ENCODE measurements around the gene STXBP6.

The STXBP6 gene

DNA sequence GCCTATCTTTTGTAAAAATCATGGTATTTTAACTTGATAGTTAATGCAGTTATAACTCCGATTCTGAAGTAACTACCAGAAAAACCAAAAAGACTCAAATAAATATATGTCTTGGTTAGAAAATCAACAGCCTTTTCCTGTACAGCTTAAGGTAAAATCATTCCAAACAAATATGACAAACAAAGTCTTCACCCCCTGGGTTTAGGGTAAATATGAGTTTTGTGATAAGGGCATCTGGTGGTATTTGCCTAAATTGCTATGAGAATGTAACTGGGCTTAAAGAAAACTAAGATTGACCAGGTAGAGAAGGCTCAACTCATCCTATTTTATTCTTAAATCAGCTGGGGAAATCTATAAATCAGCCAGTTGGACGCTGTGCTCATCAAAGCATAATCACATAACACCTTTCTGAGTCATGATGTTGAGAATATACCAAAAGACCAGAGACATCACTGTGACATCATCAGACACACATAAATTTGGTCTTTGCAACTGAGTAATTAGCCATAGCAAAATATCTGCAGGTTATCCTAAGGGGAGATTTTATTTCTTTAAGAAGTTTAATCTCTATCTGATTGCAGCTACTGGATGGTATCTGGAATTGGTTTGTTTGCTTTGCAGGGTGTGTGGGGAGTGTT is 133.9 kb downstream of the STXBP6 start:
- DNase-seq (ENCODE audit: low read depth) = no peak

DNA sequence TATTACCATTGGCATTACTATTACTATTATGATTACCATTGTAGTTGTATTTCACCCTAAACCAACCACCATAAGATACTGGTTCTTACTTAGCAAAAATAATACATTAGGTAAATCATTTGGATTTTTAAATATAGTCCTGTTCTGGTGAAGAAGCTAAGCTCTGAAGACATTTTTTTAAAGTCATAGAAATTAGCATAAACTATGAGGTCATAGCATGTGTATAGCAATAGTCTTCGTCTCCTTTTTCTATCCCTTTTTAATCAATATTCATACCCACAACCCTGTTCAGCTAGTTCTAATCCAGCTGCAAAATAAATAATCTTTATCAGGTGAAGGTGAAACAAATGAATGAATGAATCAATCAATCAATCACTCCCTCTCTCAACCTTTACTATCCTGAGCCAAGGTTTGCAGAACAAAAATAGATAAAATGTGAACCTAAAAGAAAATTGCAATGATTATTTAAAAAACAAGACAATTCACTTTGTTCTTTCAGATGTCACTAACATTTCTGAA is 134.5 kb downstream of the STXBP6 start:
- no peak for DNase-seq (ENCODE audit: low read depth)

DNA sequence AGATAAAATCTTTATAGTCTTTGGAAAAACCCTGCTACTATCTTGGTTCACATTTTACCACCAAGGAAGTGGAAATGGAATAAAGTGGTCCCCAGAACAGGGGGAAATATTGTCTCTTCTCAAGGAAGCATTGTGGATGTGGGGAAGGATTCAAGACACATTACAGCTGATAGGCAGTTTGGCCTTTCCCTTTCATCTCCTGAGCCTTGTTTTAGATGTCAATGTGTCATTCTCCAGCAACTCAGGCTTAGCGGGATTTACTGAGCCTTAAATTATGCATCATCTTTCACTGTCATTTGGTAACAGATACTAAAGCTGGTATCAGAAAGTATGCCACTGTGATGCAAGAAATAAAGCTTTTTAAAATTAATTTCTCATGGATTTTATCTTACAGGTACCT is 136.2 kb downstream of the STXBP6 start:
- no peak for DNase-seq (ENCODE audit: low read depth)

DNA sequence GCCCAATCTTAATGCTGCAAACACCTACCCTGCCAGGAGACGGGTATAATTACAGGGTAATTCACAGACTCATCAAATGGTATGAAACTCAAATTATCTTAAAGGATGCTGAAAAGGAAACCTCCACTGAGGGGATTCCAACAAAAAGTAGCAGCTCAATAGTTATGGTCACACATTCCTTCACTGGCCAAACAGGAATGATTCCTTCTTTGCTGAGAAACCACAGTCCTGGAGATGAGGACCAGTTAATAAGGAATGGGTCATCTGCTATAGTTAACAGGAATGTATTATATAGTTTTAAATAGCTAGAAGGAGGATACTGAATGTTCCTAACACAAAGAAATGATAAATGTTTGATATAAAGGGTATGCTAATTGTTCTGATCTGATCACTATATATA is 136.9 kb downstream of the STXBP6 start:
- DNase-seq (ENCODE audit: low read depth) = no peak

DNA sequence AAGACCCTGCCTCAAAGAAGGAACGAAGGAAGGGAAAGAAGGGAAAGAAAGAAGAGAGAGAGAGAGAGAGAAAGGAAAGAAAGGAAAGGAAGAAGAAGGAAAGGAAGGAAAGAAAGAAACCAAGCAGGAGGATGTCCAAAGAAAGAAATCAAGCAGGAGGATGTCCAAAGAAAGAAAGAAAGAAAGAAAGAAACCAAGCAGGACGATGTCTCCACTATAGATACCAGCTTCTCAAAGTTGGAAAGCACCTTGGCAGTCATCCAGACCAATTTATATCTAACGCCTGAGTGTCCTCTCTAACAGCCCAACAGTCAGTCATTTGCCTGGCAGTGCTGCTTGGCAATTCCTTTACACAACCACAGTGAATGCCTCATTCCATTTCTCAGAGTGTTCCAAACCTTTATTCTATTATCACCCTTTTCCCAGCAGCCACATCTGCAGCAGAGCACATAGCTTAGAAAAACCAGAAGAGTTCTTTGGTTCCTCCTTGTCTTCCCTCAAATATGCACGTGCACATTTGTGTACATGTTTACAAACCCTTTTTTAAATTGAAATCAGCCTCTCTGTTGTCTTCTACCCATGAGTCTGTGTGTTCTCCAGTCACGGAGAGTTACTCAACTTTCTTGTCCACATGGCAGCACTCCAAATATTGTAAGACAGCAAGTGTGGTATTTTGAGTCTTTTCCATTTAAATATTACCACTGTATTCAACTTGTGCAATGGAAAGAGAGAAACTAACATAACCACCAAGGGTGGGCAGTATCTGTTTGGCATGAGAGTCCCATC is 138.4 kb downstream of the STXBP6 start:
- DNase-seq (ENCODE audit: low read depth) = no peak

DNA sequence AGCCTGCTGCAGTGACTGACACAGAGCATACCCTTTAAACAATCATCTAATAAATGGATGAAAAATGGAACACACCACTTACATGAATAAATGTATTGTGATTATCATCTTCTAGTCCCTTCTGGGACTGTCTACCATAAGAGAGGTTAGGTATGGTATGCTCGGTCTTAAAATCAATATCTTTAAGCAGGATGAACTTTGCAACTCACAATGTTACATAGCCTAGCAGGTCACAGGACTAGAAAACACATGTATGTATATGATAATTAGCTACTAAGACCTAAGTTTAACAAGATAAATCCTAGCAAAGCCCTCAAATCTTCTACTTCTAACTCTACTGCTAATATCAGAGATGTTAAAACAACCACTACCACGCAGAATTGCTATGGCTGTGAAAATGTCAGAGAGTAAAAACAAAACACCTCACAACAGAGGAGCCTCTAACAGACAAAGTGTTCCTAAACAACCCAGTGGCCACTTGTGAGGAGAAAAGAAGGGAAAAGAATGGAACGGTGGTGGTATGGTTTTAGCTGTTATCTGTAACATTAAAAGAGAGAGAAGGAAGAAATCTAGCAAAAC is 139.4 kb downstream of the STXBP6 start:
- no peak for DNase-seq (ENCODE audit: low read depth)

DNA sequence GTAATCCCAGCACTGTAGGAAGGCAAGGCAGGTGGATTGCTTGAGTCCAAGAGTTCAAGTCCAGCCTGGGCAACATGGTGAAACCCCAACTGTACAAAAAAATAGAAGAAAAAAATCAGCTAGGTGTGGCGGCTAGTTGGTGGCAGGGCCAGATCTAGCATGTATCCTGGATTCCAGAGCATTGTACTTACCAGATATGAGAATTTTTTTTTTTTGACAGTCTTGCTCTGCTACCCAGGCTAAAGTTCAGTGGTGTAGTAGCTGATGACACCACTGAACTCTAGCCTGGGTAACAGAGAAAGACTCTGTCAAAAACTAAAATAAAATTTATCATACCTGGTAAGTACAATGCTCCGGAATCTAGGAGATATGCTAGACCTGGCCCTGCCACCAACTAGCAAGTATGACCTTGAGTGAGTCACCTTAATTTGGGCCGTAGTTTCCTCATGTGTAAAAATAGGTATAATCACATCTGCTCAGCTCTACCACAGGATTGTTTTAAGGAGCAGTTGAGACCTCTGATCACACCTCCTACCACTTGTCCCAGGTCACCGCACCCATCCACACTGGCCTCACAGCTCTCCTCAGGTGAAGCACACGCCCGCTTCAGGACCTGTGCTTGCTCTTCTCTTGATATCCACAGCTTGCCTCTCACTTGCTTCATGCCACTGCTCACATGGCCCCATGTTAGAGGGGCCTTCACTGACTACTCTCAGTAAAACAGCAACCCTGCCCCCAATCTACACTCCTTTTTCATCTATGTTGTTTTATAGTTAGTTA is 140.2 kb downstream of the STXBP6 start:
- no peak for DNase-seq (ENCODE audit: low read depth)

DNA sequence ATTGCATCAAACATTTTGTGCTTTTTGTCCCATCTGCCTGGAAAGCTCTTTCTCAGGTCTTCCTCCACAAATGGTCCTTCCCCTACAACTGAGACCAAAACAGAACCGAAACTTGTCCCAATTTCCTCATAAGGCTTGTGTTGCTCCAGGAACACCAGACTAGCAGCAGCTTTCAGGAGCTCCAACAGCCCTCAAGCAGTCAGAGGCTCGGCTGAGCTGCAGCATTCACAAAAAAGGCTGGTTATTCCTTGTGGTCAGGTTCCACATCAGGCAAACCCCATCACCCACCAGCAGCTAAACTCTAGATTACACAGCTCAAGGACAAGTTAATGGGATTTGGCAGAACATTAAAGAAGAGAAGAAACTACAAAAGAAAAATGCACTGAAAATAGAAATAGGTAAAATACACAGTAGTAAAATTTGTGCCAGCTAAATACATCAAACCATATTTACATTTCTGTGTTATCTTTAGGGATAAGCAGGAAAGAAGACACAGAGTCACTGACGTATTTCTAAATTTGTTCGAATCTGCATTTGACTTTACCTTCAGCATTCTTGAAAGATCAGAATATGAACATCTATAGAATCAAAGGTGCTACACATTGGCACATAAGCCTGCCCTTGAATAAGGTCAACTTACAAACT is 141.2 kb downstream of the STXBP6 start:
- DNase-seq (ENCODE audit: low read depth) = no peak

DNA sequence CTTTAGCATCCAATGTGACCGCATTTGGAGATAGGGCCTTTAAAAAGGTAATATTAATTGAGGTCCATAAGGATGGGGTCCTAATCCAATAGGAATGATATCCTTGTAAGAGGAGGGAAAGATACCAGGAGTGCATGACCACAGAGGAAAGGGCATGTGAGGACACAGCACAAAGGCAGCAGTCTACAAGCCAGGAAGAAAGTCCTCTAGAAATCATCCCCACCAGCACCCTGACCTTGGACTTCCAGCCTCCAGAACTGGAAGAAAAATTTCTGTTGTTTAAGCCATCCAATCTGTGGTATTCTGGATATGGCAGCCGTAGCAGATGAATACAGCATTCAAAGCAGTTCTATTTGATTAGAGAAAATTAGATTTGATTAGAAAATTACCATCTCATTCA is 145.4 kb downstream of the STXBP6 start:
- no peak for DNase-seq (ENCODE audit: low read depth)

DNA sequence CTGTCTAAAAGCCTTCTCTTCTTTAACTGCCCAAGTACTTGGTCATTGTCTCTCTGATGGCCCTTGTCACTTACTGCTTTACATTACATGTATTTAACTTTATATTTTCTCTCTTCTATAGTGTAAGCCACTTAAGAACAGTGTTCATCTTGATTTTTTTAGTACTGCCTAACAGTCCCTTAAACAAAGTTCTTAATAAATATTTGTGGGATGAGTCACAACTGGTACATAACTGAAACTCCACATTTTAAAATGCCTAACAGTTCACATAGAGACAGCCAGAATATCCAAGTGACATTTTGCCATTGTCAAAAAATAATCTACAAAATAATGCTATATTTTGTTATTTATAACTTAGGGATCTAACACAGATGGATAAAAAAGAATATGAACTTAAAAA is 146.6 kb downstream of the STXBP6 start:
- DNase-seq (ENCODE audit: low read depth) = peak; percentile 31

DNA sequence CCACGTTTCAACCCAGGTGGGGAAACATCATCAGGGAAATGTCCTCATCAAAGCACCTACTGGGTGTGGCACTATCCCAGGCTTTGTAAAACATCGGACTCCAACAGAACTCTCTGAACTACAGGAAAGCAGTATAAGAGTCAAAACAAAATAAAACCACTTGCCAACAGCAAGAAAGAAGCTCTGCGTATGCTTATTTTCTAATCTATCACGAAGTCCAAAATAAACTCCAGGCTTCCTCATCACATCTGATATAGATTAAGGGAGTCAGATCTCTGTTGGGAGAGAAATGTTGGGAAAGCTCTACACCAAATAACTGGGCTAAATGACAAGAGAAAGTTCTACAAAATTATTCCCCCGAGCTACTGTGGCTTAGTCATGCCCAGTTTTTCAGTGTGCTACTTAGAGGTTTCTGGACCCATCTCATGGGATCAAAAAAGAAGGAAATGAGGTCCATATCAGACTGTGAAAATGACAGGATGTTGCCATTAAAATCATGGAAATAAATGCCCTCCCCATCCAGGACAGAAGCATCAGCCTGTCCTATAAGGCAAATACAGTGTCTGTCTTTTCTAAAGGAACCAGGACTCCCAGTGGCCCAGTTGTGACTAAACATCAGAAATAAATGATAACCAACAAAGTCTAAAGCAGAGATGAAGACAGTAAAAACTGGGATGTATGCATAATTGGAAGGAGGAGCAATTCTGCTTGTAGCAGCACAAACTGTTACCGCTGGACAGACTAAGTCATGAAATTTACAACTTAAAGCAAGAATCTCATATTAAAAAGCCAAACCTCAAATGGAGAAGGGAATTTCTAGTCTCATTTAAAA is 149.5 kb downstream of the STXBP6 start:
- no peak for DNase-seq (ENCODE audit: low read depth)

DNA sequence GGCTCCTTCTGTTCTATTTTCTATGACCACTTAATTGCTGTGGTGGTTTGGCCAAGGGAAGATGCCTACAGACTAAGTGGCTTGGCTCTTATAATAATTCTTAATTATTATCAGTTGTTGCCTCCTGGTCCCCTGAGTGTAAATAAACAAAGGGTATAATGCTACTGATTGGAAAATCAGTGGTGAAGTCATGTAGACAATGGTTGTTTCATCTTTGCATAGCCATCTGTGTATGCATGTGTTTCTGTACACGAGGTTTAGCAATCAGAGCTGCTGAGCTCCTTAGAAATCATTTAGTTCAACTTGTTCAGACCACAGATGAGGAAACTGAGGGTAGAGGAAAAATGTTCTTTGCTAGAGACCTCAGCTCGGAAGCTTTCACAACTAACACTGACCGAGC is 152.2 kb downstream of the STXBP6 start:
- DNase-seq (ENCODE audit: low read depth) = no peak

DNA sequence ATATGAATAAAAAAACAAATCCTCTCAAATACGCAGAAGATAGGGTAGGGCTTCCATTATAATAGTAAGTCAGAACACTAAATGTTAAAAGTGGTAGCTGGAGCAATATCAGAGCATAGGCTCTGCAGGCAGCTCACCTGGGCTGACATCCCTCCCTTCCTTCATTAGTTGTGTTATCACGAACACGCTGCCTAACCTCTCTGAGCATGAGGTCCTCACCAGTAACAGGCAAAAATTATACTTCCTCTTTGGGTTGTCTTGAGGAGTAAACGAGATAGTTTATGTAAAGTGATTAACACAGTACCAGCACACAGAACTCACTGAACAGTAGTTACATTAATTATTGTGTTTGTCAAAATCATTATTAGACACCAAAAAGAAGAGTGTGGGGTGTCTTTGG is 154.3 kb downstream of the STXBP6 start:
- DNase-seq (ENCODE audit: low read depth) = no peak

DNA sequence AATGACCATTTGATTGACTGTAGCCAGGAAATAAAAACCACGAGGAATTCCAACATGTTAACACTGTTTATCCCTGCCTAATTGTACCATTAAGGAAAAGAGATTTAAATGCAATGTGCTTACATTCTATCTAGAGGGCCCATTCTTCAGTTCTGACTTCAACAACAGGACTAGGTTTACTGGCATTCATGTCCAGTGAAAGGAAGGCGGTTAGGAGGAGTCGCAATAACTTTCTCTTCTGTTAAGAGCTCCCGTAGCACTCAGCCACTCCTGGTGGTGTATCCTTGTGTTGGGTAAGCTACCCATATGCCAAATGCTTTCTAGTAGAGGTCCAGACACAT is 154.7 kb downstream of the STXBP6 start:
- DNase-seq (ENCODE audit: low read depth) = no peak

DNA sequence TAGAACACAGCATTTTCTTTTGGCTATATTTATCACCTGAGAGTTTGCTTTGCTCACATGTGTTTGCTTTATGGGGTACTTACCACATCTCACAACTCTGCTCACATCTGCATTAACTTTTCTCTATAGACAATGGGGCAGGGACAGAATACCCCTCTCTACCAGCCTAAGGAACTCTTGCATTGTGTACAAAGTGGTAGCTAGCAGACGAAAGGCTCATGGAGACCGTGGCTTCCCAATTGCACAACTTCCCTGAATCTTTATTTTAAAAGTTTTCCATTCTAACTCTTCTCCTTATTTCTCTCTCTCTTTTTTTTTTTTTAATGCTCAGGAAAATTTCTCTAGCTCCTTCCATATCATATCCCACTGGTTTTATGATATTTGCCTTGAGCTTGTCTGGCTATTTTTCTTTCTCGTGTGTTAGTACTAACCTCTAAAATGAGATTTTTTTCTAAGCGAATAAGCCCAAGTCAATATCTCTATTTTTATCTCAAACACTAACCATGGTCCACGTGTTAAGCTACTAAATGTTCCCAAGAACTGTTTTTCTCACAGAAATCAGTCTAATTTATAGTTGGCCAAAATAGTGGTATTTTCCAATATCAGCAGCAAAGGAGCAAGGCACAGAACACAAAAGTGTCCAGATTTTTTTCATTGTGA is 155.2 kb downstream of the STXBP6 start:
- DNase-seq (ENCODE audit: low read depth) = no peak

DNA sequence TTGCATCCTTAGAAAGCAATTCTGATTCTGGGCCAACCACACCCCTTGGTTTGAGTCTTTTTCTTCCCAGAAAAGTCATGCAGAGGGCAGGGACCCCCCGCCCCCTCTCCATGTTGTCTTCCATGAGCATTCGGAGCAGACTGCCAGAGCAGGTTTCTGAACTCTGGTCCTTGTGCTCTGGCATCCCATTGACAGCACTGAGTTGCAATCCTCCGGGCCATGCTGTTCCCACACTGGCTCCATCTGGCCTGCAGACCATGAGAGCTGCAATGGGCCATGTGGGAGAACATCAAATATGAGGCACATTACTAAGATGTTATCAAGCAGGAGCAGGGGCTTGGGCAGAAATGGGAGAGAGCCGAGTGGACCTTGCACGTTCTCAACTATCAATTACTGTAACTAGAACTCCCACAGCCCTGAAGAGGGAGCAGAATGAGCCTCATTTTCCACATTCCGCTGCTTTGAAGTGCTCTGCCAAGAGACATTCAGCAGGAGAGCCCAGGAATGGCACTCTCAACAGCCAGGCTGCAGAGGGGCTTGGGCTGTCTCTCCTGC is 157.4 kb downstream of the STXBP6 start:
- no peak for DNase-seq (ENCODE audit: low read depth)

DNA sequence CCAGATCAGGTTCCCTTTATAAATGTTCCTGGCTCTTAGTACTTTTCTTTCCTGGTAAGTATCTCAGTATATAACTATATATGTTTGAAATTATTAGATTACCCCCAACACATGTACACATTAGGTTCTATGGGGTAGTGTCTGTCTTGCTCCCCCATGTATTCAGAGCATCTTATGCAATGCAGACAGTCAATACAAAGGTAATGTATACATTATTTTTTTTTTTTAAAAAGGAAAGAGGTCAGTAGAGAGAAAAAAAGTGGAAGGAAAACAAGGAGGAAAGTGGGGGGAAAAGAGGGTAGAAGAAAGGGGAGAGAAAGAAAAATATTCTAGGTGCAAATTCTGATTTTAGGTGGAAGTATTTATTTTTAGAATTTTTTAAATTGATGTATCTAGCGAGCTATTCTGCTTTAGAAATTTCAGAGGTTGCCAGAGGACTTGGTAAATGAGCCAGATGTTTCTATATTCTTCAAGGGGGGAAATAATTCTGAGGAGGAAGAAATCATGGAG is 157.9 kb downstream of the STXBP6 start:
- DNase-seq (ENCODE audit: low read depth) = no peak

DNA sequence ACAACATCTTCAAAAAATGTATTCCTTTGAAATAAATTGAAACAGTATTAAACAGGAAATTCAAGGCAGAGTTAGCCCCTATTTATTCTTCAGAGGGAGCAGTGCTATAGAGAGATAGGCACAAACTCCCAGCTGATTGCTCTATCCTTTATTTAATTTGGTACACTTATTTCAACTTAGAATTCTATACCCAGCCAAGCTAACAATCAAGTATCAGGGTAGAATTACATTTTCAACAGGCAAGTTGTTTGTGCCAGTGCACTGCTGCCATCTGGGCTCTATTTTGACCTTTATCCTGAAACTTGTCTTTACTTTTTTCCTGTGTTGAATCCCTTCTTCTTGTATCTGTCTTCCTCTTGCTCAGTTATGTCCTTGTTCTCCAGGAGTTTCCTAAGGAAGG is 159.2 kb downstream of the STXBP6 start:
- DNase-seq (ENCODE audit: low read depth) = no peak

DNA sequence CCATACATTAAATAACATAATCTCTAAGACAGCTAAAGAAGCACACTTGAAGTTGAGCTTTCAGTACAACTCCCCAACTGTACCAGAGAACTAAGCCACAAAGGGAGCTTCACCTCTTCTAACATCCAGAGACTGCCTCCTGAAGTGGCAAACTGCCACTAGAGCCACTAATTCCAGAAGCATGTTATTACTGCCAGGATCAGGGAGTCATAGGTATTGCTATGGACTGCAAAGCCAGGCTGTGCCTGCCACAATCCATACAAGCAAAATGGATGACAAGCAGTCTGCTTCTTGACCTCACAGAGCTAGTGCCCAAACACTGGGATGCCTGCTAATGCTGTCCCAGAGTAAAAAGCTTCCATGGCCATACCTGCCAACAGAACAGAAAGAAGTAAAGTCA is 160.1 kb downstream of the STXBP6 start:
- DNase-seq (ENCODE audit: low read depth) = no peak

DNA sequence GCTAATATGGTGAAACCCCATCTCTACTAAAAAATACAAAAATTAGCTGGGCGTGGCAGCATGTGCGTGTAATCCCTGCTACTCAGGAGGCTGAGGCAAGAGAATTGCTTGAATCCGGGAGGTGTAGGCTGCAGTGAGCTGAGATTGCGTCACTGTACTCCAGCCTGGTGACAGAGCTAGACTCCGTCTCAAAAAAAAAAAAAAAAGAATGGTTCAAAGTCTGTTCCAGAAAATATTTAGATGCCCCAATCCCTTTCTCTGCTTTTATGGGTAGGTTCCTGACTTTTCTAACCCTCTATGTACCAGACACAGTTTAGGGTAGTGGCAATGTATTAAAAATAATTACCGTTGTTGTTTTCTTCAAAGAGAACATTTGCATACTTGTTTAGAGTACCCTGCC is 161.4 kb downstream of the STXBP6 start:
- no peak for DNase-seq (ENCODE audit: low read depth)

Measured in non-pigmented ciliary epithelial cell (primary cell).